ENCODE measurements around the gene STOML1.
"Not testable (repeated sequence)": the region's sequence is repeated elsewhere in the genome, so short reads cannot be mapped to it uniquely, and the experiment has no call there.

STOML1 gene

GRCh38 chr15:73973683-73974200 lies 18.4 kb downstream of the STOML1 start:
- DNase-seq; in situ Hi-C loops (cut with HindIII; ENCODE audit: low pct_ligation_motif_present, low pct_unique_long_range_greater_than_20kb, low sequenced_read_pairs): not testable (repeated sequence)

GRCh38 chr15:73972984-73973682 lies 19.0 kb downstream of the STOML1 start:
- in situ Hi-C loops (cut with HindIII; ENCODE audit: low pct_ligation_motif_present, low pct_unique_long_range_greater_than_20kb, low sequenced_read_pairs) = no loop called here
- DNase-seq = peak; percentile 83

DNA sequence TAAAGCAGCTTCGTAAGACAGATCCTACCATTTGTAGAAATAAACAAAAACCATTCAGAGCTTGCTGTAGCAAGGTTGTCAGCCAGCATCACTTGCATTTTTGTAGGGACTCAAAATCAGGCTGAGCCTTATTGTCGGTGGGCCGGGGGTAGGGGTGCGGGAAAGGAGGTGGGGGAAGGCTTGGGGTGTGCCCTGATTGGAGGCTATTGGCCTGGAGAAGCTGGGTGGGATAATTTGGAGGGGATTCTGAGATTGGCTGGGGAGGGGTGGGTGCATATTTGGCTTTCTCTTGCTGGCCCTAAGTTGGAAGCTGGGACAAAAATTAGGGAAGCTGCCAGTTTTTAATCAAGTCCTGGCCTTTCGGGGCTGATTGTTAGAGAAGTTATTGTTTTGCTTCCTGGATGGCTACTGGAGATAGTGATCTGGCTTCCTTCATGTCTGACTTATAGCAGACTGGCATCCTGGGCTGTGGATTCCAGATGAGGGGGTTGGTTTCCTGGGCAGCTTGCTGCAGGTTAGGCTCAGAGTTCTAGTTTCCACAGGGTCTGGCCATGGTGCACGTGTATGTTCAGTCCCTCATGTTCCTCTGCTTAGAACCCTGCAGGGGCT lies 22.8 kb downstream of the STOML1 start:
- in situ Hi-C loops (cut with HindIII; ENCODE audit: low pct_ligation_motif_present, low pct_unique_long_range_greater_than_20kb, low sequenced_read_pairs) = no loop called here
- DNase-seq = no peak

GRCh38 chr15:73968461-73968860 lies 23.6 kb downstream of the STOML1 start:
- in situ Hi-C loops (cut with HindIII; ENCODE audit: low pct_ligation_motif_present, low pct_unique_long_range_greater_than_20kb, low sequenced_read_pairs) = no loop called here

GRCh38 chr15:73965758-73966113 lies 26.4 kb downstream of the STOML1 start:
- in situ Hi-C loops (cut with HindIII; ENCODE audit: low pct_ligation_motif_present, low pct_unique_long_range_greater_than_20kb, low sequenced_read_pairs) = no loop called here
- DNase-seq = no peak

More at GRCh38 chr15:73968461-73968860, 23.6 kb downstream of the STOML1 start:
- DNase-seq = no peak

DNA sequence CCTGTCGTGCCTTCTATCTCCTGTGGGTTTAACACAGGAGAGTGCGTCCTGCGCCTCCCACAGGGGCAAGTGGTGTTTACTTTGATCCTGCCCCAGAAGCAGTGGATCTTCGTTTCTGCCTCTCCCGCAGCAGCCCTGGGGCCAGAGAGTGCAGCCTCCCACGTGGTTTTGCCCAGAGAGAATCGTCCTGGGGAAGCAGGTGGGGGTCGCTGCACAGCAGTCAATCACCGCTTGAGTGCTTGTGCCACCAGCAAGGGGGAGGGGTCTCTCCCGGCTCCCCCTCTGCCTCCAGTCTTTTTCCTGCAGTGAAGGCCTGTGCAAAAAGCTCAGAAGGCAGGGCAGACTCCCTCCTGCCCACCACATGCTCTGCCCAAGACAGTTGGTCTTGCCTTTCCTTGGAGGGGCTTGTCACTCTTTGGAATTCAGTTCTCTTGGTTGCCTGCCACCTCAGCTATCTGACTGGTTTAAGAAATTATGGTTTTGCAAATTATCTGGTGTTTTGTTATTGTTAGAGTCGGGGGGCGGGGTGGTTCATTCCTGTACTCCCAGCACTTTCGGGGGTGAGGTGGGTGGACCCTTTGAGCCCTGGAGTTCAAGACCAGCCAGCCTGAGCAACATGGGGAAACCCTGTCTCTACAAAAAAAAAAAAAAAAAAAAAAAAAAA lies 26.9 kb downstream of the STOML1 start:
- no peak for DNase-seq
- in situ Hi-C loops (cut with HindIII; ENCODE audit: low pct_ligation_motif_present, low pct_unique_long_range_greater_than_20kb, low sequenced_read_pairs) = no loop called here

DNA sequence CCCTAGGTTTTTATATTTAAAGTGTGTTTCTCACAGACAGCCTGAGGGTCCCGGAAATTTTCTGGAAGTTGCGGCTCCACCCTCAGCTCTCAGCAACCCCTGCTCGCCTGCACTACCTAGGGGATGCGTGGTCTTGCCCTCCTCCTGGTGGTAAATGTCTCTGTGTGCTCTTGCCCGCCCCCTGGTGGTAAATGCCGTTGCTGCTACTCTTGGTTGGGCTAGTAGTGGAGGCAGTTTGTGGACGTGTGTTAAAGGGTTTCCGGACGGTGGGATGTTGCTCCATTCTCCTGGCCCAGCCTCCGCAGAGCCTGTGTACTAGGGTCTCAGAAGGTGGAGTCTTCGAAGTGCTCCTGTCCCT lies 27.4 kb downstream of the STOML1 start:
- peak; percentile 73 for DNase-seq
- in situ Hi-C loops (cut with HindIII; ENCODE audit: low pct_ligation_motif_present, low pct_unique_long_range_greater_than_20kb, low sequenced_read_pairs) = no loop called here

GRCh38 chr15:73962433-73962832 lies 29.7 kb downstream of the STOML1 start:
- no peak for DNase-seq
- in situ Hi-C loops (cut with HindIII; ENCODE audit: low pct_ligation_motif_present, low pct_unique_long_range_greater_than_20kb, low sequenced_read_pairs) = no loop called here

- DNase-seq; in situ Hi-C loops (cut with HindIII; ENCODE audit: low pct_ligation_motif_present, low pct_unique_long_range_greater_than_20kb, low sequenced_read_pairs): not testable (repeated sequence)
Observed at GRCh38 chr15:73960472-73961070, 31.5 kb downstream of the STOML1 start.

DNA sequence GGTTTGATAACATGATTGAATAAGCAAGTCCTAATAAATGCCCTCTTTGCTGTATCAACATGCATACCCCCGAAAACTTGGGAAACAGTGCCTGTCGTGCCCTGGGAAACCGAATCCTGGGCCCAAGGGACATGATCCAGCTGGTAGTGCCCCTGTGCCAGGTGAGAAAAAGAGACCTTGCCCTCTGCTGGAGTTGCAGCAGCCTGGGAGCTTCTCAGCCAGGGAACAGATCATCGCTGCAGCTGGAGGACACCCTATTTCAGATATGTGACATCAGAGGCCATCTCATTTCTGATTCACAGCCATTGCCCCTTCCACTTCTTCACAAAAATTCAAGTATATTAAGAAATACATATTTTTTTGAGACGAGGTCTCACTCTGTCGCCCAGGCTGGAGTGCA lies 32.3 kb downstream of the STOML1 start:
- in situ Hi-C loops (cut with HindIII; ENCODE audit: low pct_ligation_motif_present, low pct_unique_long_range_greater_than_20kb, low sequenced_read_pairs) = no loop called here
- no peak for DNase-seq

DNA sequence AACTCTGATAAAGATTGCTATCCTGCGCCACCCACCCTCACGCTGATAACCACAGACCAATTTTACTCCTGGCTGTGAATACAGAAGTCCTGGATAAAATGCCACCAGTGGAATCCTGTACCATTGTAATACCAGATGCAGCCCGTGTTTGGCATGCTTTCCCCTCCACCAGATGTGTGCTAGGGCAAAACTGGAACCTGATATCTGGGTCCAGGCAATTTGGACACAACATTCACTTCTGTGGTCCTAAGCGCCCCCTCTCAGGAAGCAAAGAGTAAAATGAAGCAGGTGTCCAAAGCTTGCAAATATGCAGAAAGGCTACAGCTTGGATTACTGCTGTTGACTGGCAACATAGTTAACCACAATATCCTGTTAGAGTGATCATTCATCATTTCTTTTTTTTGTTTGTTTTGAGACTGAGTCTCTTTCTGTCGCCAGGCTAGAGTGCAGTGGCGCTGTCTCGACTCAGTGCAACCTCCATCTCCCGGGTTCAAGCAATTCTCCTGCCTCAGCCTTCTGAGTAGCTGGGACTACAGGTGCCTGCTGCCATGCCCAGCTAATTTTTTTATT lies 33.0 kb downstream of the STOML1 start:
- in situ Hi-C loops (cut with HindIII; ENCODE audit: low pct_ligation_motif_present, low pct_unique_long_range_greater_than_20kb, low sequenced_read_pairs) = no loop called here
- no peak for DNase-seq

DNA sequence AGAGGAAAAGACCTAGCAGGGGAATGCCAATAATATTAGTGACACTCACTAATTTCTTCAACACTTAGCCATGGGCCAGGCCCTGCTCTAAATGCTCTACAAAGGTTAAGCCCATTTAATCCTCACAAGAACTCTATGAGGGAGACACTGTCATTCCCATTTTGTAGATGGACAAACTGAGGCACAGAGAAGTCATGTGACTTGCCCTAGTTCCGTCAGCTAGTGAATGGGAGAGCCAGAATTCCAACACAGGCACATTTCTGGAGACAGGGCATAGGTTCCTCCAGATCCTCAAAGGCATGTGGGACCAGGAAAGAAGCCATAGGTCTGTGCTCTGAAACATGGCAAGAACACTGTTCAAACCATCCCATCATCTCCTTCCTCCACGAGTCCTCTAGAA lies 34.3 kb downstream of the STOML1 start:
- in situ Hi-C loops (cut with HindIII; ENCODE audit: low pct_ligation_motif_present, low pct_unique_long_range_greater_than_20kb, low sequenced_read_pairs) = no loop called here

GRCh38 chr15:73957276-73957675 lies 34.8 kb downstream of the STOML1 start:
- no peak for DNase-seq
- in situ Hi-C loops (cut with HindIII; ENCODE audit: low pct_ligation_motif_present, low pct_unique_long_range_greater_than_20kb, low sequenced_read_pairs) = no loop called here

More for the DNA sequence above, 34.3 kb downstream of the STOML1 start:
- DNase-seq = no peak

GRCh38 chr15:73956743-73957135 lies 35.4 kb downstream of the STOML1 start:
- in situ Hi-C loops (cut with HindIII; ENCODE audit: low pct_ligation_motif_present, low pct_unique_long_range_greater_than_20kb, low sequenced_read_pairs) = no loop called here

GRCh38 chr15:73955861-73956742 lies 36.0 kb downstream of the STOML1 start:
- no peak for DNase-seq
- in situ Hi-C loops (cut with HindIII; ENCODE audit: low pct_ligation_motif_present, low pct_unique_long_range_greater_than_20kb, low sequenced_read_pairs) = no loop called here

More at GRCh38 chr15:73956743-73957135, 35.4 kb downstream of the STOML1 start:
- peak; percentile 91 for DNase-seq

GRCh38 chr15:73955326-73955725 lies 36.8 kb downstream of the STOML1 start:
- DNase-seq = no peak
- in situ Hi-C loops (cut with HindIII; ENCODE audit: low pct_ligation_motif_present, low pct_unique_long_range_greater_than_20kb, low sequenced_read_pairs) = no loop called here

DNA sequence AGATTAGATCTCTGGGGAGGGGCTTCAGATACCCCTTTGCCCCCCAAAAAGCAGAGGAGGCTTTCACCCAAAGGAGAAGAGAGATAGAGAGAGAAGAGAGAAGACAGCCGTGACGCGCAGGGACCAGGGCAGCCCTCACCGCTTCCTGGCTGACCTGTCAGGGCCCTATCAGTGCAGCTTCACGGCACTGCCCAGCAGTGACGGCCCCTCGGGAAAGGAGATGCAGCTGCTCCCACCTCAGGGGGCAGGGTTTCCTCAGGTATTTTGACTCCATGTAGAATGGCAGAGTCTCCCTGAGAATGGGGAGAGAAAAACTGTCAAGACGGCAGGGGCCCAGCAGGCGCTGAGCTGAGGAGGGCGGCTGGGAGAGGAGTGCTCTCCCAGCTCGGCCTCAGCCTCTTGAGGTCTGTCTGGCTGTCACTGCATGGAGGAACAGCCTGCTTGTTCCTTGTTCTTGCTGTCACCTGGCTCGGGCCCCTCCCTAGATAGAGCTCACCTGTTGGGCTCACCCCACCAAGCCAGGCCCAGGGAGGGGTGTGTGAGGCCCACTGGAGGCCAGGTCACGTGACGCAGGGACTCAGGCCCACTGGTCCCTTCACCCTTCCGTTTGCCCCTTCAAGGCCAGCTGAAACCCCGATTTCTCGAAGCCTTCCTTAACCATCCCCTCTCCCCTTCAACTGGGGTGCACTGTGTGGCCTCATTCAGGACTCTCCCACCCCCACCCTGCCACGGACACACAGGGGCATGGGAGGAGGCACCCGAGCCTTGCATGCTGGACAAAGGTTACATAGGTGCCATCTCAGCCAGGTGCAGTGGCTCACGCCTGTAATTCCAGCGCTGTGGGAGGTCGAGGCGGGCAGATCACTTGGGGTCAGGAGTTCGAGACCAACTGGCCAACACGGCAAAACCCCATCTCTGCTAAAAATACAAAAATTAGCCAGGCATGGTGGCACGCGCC lies 37.6 kb downstream of the STOML1 start:
- in situ Hi-C loops (cut with HindIII; ENCODE audit: low pct_ligation_motif_present, low pct_unique_long_range_greater_than_20kb, low sequenced_read_pairs) = no loop called here
- no peak for DNase-seq

All from ACHN (cell line).